CD4-positive, alpha-beta T cell treated with Interleukin-6 for 4 hours (primary cell): ENCODE results near the gene SLC34A3.
A peak's percentile ranks its signal among the peaks of the same experiment; 100 is the strongest.
"Not testable (repeated sequence)": the region's sequence is repeated elsewhere in the genome, so short reads cannot be mapped to it uniquely, and the experiment has no call there.

Experiments
- DNase-seq: peaks from one replicate; pipeline ENCODE4 v3.0.0-alpha.2; 2020; ENCODE audit warnings: mixed read lengths

SLC34A3 gene

GRCh38 chr9:137243626-137244485 is 13.2 kb downstream of the SLC34A3 start:
- no peak for DNase-seq

DNA sequence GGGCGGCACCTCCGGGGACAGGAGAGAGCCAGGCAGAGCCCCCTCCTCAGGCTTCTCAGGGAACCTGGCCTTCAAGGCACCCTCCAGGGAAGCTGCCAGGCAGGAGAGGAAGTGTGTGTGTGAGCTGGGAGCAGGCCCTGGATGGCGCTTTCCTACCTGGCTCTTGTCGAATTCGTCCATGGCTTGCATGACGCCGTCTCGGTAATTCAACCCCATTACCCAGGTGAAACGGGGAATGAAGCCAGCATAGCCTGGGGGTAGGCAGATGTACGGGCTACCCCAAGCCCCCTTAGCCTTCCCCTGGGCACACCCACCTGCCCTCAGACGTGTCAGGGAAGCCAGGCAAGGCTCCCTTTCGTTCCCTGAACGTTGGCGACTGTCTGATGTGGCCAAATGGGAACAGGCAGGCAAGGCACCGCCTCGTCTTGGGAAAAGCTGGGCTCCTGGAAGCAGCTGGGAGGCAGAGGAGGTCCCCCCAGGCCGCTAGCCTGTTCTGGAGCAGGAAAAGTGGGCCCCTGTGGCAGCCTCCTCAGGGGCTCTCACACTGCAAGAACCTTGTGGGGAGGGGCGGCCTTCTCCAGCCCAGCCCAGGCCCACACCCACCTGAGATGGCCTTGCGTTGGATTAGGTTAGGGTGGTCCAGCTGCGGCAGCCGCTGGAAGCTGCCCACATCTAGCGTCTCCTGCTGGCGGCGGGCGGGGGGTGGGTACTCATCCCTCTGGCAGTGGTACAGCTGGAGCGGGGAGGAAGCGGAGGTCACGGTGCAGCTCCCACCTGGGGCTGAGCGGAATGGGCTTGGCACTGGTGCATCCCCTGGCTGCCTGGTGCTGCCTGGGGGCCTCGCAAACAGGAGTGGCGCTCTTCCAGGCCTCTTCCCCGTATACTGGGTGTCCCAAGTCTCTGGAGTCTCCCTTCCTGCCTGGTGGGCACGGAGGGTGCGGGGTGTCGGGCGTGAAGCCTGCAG is 14.1 kb downstream of the SLC34A3 start:
- no peak for DNase-seq

GRCh38 chr9:137245450-137246421 is 15.0 kb downstream of the SLC34A3 start:
- DNase-seq, result no peak

- DNase-seq, result no peak
These were observed 16.6 kb downstream of the SLC34A3 start for GRCh38 chr9:137247135-137247915.

DNA sequence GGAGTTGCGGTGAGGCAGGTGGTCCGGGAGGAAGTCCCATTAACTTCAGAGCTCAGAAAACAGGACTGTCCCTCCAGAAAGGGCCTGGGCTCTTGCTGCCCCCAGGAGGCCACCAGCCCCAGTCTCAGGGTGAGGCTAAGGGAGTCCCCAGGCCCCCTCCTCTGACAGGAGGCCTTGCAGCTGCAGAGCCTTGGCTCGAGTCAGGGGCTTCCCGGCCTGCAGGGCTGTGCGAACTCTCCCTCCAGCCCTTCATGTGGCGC is 17.1 kb downstream of the SLC34A3 start:
- no peak for DNase-seq

DNA sequence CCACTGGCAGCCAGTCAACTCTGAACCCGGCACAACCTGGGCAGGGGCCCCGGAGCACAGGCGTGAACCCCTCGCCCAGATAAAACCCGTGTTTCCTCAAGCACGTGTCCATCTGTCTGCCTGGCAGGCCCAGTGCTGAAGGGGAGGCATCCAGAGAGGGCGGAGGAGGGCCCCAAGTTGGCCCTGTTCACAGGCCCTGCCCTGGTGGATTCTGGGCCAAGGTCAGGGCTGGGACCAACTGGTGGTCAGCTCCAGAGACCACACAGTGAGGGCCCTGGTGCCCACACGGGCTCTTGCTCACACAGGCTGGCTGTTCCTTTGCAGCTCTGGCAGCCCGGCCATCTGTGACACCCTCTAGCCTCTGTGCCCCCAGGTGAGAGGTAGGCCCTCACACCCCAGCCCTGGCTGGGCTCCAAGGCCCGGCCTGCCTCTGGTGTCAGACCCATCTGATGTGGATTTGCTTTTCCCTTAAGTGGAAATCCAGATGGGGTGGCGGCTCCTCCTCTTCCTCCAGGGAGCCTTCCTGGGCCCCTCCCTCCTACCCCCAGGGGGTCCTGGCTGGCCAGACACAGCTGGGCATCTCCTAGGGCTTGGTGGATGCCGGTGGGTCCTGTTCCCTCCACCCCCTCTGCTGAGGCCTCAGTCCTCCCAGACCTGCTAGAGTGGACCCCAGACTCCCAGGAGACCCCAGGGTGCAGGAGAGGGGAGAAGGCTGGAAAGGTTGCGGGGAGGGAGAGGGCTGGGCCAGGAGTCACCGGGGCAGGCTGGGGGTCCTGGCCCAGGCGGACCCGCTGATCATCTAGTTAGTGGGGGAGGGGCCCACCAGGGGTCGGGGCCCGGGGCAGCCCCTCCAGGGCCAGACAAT is 19.9 kb downstream of the SLC34A3 start:
- DNase-seq, result no peak

- no peak for DNase-seq
These were observed 20.4 kb downstream of the SLC34A3 start, which contains the start of gene STPG3 for GRCh38 chr9:137251194-137251461. TSS of gene STPG3 (plus strand) at chr9:137251286. CDS start at chr9:137251287, 1 bp downstream.

- no peak for DNase-seq
These were observed 21.0 kb downstream of the SLC34A3 start for GRCh38 chr9:137251490-137252268.

DNA sequence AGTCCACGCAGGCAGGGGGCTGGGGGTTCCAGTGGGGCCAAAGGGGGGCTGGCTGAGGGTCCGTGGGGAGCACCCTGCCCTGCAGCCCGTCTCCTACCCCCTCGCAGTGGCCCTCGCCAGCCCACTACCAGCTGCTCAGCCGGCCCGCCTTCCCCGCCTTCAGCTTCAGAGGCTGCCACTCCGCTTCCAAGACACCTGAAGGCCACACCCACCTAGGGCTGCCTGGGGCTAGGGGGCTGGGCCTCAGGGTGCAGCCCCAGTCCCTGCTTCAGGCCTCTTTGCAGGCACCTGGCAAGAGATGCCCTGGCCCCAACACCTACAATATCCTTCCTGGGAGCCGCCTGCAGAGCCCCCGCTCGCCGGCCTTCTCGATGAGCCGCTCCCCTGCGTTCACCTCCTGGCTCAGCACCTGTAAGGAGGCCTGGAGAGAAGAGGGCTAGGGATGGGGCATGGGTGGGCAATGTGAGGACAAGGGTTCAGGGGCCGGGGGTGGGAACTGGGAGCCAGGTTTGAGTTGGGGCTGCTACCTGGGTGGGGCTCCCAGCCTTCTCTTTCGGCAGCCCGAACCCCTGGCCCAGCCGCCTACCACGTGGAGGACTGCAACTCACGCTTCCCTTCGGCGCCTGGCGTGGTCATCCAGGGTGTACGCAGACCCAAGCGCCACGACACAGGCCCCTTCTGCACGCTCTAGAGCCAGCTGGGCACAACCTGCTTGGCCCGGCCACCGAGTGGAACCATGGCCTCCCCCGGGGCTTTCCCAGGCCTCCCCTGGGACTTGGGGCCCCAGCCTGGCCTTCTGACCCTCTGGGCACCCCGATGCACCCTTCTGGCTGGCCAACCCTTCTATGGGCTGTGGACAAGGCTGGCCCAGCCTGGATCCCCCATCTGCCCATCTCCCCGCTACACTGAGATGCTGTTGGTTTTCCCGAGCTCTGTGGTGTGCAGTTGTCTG is 22.1 kb downstream of the SLC34A3 start:
- no peak for DNase-seq

GRCh38 chr9:137253717-137254623 is 23.3 kb downstream of the SLC34A3 start:
- DNase-seq, result no peak

DNA sequence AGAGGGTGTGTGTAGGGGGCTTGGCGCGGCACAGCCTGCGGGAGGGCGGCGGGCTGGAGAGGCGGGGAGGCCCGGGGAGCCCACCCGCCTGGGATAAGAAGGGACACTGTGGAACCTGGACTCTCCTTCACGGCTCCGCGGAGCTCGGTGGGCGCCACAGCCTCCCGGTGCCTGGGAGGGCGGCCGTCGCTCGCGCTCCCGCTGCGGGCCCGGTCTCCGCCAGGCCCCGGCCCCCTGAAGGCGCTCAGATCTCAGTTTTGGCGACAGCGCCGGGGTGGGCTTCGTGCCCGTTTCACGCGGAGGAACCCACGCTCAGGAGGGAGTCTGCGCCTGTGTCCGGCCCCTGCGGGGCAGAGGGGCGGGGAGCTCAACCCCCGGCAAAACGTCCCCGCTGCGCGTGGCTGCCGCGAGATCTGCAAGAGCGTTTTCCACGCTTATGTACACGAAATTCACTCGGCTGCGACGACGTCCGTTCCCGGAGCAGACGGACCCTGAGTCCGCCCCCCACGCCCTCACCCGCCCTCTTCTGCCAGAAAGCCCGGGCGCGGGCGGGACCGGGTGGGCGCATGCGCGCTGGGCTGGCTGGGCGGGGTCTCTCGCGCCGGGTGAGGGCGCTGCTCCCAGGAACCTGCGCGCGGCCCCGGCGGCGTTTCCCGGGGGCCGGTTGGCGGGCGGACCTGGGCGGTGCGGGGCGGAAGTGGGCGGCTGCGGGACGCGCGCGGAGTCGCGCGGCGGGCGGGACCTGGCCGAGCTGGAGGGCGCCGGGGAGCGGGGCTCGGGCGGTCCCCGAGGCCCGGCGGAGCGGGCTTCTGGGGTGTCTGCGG is 24.1 kb downstream of the SLC34A3 start, which contains the start of gene NELFB:
Gene NELFB, plus strand, starts transcription at position 704 of the 824 bp plus-strand sequence.
- DNase-seq, result peak; percentile 96

GRCh38 chr9:137255448-137256114 is 24.9 kb downstream of the SLC34A3 start:
- peak; percentile 48 for DNase-seq

DNA sequence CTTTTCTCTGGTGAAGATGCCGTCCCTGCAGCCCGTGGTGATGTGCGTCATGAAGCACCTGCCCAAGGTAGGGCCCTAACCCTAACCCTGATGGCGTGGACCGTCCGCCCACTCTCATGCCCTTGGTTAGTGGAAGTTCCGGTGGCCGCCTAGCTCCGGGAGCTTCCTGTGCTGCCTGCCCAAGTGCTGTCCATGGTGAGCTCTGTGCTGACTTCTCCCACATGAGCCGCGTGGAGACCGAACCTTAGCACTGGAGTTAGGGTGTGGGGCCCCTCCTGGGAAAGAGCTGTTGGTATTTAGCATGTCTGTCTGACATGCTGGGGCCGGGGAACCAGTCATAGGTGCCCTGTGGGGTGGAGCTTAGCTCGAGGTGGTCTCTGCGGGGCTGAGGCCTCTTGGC is 25.7 kb downstream of the SLC34A3 start:
- no peak for DNase-seq

GRCh38 chr9:137256856-137257255 is 26.2 kb downstream of the SLC34A3 start:
- no peak for DNase-seq

DNA sequence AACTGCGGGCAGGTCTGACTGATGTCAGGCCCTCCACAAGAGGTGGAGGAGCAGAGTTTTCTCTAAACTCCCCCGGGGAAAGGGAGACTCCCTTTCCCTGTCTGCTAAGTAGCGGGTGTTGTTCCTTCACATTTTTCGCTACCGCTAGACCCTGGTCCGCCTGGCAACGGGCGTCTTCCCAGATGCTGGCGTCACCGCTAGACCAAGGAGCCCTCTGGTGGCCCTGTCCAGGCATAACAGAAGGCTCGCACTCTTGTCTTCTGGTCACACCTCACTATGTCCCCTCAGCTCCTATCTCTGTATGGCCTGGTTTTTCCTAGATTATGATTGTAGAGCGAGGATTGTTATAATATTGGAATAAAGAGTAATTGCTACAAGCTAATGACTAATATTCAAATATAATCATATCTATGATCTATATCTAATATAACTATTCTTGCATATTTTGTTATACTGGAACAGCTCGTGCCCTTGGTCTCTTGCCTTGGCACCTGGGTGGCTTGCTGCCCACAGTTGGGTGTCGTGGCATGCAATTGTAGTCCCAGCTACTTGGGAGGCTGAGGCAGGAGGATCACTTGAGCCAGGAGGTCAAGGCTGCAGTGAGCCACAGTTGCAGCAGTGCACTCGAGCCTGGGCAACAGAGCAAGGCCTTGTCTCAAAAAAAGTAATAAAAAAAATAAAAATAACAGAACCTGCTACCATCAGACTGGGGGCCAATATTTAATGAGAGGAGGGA is 31.6 kb downstream of the SLC34A3 start:
- not testable (repeated sequence) for DNase-seq

DNA sequence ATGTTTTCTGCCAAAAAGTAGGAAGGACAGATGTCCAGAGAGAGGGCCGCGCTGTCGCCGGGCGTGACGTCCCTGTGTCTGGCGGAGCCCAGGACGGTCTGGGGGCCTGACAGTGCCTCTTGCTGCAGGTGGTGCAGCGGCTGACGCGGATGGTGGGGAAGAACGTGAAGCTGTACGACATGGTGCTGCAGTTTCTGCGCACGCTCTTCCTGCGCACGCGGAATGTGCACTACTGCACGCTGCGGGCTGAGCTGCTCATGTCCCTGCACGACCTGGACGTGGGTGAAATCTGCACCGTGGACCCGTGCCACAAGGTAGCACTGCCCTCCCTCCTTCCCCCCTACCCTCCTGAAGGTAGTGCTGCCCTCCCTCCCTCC is 32.2 kb downstream of the SLC34A3 start:
- no peak for DNase-seq
